ENCODE measurements around the gene TMEM164.
A peak's percentile ranks its signal among the peaks of the same experiment; 100 is the strongest.

The TMEM164 gene

GRCh38 chrX:110103344-110103743 lies 100.4 kb downstream of the TMEM164 start:
- Mint-ChIP-seq H3K4me3 (no peak overlapping the region), H3K36me3 (ENCODE audit: low read depth) (no peaks in the 10 kb centered on the region), H3K4me1 (peaks cover 2% of the 10 kb centered on the region), H3K27ac (no peak overlapping the region), H3K27me3 (no peaks in the 10 kb centered on the region), H3K9me3 (no peaks in the 10 kb centered on the region)
- DNase-seq (no peak), ATAC-seq (no peak)

DNA sequence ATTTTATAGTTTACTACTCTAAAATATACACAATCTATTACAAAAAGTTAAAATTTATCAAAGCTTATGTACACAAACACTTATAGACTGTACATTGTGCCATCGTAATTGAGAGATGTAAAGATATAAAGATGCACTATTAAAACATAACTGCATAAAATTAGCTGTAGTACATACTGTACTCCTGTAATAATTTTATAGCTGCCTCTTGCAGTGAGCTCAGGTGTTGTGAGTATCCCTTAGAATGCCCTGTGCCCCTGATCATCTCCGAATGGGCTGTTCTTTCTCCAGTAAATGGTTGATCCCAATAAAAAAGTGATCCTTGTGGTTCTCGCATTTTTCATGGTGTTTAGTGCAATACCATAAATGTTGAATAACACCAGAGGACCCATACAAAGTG lies 101.2 kb downstream of the TMEM164 start:
- H3K4me3 Mint-ChIP-seq: no peak overlapping the region
- no peak for DNase-seq
- H3K27me3 Mint-ChIP-seq: no peaks in the 10 kb centered on the region
- H3K27ac Mint-ChIP-seq: no peak overlapping the region
- no peak for ATAC-seq
- peaks cover 2% of the 10 kb centered on the region for H3K4me1 Mint-ChIP-seq
- no peaks in the 10 kb centered on the region for H3K36me3 Mint-ChIP-seq (ENCODE audit: low read depth)
- H3K9me3 Mint-ChIP-seq: no peaks in the 10 kb centered on the region

DNA sequence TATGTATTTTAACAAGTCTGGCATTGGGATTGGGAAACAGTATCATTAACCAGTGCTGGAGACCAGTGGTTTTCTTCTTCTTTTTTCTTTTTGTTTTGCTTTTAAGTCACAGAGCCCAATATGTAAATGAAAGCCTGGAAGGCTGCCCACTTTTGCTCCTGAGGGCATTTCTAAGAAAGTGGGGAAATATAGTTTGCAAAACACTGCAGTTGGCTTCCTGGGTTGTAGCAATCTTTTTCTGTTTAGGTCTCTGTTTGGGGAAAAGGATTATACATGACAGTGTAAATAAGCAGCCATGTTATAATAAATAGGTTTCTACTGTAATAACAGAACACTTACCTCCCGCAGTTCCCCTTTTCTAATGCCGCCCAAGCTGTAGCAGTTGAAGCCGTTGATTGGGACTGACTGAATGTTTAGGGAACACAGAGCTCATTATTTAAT lies 105.5 kb downstream of the TMEM164 start:
- Mint-ChIP-seq H3K9me3 (no peaks in the 10 kb centered on the region), H3K27me3 (no peaks in the 10 kb centered on the region), H3K36me3 (ENCODE audit: low read depth) (no peaks in the 10 kb centered on the region), H3K27ac (no peak overlapping the region), H3K4me1 (no peaks in the 10 kb centered on the region), H3K4me3 (no peak overlapping the region)
- ATAC-seq (no peak), DNase-seq (no peak)

GRCh38 chrX:110114260-110114776 lies 111.4 kb downstream of the TMEM164 start:
- Mint-ChIP-seq H3K36me3 (ENCODE audit: low read depth) (peaks cover 6% of the 10 kb centered on the region), H3K27me3 (no peaks in the 10 kb centered on the region), H3K4me3 (no peak overlapping the region), H3K27ac (no peak overlapping the region), H3K9me3 (no peaks in the 10 kb centered on the region), H3K4me1 (no peaks in the 10 kb centered on the region)
- no peak for ATAC-seq
- DNase-seq: no peak

GRCh38 chrX:110116066-110116980 lies 113.4 kb downstream of the TMEM164 start:
- H3K27ac Mint-ChIP-seq: no peak overlapping the region
- H3K36me3 Mint-ChIP-seq (ENCODE audit: low read depth): peaks cover 7% of the 10 kb centered on the region
- ATAC-seq (no peak), DNase-seq (no peak)
- no peak overlapping the region for H3K4me3 Mint-ChIP-seq
- no peaks in the 10 kb centered on the region for H3K9me3 Mint-ChIP-seq
- H3K4me1 Mint-ChIP-seq: no peaks in the 10 kb centered on the region
- H3K27me3 Mint-ChIP-seq: no peaks in the 10 kb centered on the region

DNA sequence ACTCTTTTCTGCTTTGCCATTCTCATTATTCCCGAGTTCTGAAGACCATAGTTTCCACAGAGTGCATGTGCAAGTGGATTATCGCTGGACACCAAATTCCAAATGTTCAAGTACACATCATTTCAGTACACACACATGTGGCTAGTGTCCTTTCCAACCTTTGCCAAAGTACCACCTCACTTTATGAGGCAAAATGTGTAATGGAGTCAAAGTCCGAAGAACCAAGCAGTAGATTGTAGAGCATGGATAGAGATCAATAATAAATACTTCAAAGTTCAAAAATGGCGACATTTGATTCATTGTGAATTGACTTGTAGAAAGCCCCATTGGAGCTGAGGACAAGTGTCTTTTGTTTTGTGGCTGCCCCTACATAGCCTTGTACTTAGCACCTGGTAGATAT lies 115.6 kb downstream of the TMEM164 start:
- Mint-ChIP-seq H3K4me3 (no peak overlapping the region), H3K36me3 (ENCODE audit: low read depth) (peaks cover 7% of the 10 kb centered on the region), H3K27me3 (no peaks in the 10 kb centered on the region), H3K27ac (no peak overlapping the region), H3K9me3 (no peaks in the 10 kb centered on the region), H3K4me1 (no peaks in the 10 kb centered on the region)
- no peak for ATAC-seq
- no peak for DNase-seq

DNA sequence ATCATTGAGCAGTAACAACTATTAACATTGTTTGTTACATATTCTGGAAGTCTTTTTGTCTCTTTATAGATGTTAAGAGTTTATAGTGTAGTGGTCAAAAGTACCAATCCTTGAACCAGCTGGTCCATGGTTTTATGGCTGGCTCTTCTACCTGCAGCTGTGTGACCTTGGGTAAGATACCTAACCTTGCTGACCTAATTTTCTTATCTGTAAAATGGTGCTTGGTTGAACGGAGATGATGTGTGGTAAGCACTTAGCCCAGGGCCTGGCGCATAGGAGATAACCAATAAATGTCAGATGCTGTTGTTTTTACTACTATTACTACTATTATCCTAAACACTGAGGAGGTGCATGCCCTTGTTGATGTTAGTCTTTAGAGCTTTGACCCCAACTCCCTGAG lies 116.6 kb downstream of the TMEM164 start:
- no peak for ATAC-seq
- Mint-ChIP-seq H3K9me3 (no peaks in the 10 kb centered on the region), H3K36me3 (ENCODE audit: low read depth) (peaks cover 6% of the 10 kb centered on the region), H3K27me3 (no peaks in the 10 kb centered on the region), H3K4me1 (no peaks in the 10 kb centered on the region), H3K27ac (no peak overlapping the region), H3K4me3 (no peak overlapping the region)
- no peak for DNase-seq

GRCh38 chrX:110120025-110120424 lies 117.1 kb downstream of the TMEM164 start:
- Mint-ChIP-seq H3K36me3 (ENCODE audit: low read depth) (peaks cover 6% of the 10 kb centered on the region), H3K27ac (no peak overlapping the region), H3K4me1 (no peaks in the 10 kb centered on the region), H3K9me3 (no peaks in the 10 kb centered on the region), H3K4me3 (no peak overlapping the region), H3K27me3 (no peaks in the 10 kb centered on the region)
- ATAC-seq (no peak), DNase-seq (no peak)

GRCh38 chrX:110123331-110123782 lies 120.4 kb downstream of the TMEM164 start:
- Mint-ChIP-seq H3K27me3 (no peaks in the 10 kb centered on the region), H3K4me3 (no peak overlapping the region), H3K27ac (no peak overlapping the region), H3K4me1 (no peaks in the 10 kb centered on the region), H3K9me3 (no peaks in the 10 kb centered on the region), H3K36me3 (ENCODE audit: low read depth) (peaks cover 6% of the 10 kb centered on the region)
- DNase-seq: no peak
- ATAC-seq: no peak

DNA sequence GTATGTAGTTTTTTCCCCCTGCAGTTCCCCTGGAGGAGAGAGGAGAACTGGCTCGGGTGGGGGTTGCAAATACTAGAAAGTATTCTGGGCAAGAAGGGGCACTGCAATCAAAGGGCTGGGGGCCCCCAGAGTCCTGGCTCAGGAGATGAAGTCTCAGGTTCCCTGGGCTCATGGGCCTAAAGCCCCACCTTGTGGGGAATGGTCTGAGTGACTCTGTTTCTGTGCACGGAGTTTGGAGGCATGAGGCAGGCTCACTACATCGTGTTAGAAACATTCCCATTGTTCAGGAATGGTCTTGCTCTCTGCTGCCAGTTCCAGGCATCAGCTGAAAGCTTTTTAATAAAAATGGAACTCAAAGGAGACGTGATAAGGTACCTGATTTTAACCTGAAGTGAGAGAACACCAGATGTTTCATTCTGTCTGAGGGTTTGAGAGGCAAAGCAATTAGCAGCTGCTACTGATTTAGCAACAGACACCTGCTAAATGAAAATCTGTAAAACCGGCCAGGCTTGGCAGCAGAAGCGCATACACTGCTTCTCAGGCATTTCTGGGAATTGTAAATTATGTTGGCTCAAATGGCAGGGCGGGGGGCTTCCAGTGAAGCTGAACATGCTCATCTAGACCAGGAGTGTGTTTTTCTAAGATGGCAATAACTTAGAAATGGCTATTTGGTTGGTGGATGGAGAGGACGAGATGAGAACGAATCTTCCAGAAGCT lies 122.7 kb downstream of the TMEM164 start:
- no peak overlapping the region for H3K4me3 Mint-ChIP-seq
- H3K27me3 Mint-ChIP-seq: no peaks in the 10 kb centered on the region
- ATAC-seq: no peak
- no peaks in the 10 kb centered on the region for H3K4me1 Mint-ChIP-seq
- H3K9me3 Mint-ChIP-seq: no peaks in the 10 kb centered on the region
- H3K27ac Mint-ChIP-seq: no peak overlapping the region
- no peaks in the 10 kb centered on the region for H3K36me3 Mint-ChIP-seq (ENCODE audit: low read depth)
- no peak for DNase-seq

DNA sequence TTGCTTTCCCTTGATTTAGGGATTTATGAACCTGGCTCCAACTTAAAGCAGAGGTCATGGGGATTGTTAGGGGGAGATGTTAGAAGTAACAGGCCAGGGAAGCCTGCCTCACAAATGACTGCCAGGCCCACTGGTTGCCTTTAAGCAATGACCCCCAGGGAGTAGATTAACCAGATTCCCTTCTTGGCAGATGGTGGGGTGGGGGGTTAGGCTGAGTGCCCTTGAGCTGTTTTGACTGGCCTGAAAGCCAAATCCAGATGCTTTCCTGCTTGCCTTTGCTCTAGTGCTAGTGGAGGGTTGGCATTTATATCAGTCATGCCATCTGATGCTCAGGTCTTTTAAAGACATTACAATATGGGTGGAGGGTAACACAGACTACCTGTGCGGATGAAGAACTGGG lies 128.1 kb downstream of the TMEM164 start:
- peaks cover 6% of the 10 kb centered on the region for H3K36me3 Mint-ChIP-seq (ENCODE audit: low read depth)
- no peaks in the 10 kb centered on the region for H3K9me3 Mint-ChIP-seq
- no peak overlapping the region for H3K27ac Mint-ChIP-seq
- peaks cover 17% of the 10 kb centered on the region for H3K4me1 Mint-ChIP-seq
- DNase-seq (no peak), ATAC-seq (no peak)
- H3K27me3 Mint-ChIP-seq: no peaks in the 10 kb centered on the region
- H3K4me3 Mint-ChIP-seq: no peak overlapping the region

DNA sequence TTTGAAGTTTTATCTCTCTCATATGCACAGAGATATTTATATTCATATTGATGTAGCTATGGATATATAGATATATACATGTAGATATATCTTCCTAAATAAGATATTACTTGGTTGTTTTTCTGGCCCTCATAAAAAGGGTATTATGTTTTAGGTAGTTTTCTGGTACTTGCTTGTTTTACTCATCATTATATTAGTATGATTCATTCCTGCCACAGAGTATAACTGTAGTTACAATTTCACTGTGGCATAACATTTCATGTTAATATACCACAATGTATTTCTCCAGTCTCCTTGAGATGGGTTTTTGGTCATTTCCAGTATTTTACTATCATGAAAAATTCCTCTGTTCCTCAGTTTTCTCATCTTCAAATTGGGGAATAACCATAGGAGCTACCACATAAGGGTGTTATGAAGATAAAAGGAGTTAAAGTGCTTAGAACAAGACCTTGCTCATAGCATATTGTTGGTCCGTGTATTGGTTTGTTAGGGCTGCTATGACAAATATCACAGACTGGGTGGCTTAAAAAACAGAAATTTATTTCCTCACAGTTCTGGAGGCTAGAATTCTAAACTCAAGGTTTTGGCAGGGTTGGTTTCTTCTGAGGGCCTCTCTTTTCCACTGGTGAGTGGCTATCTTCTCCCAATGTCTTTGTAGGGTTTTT lies 129.7 kb downstream of the TMEM164 start:
- DNase-seq (no peak), ATAC-seq (peak; percentile 65)
- H3K27ac Mint-ChIP-seq: peak overlapping the region; percentile 27
- no peak overlapping the region for H3K4me3 Mint-ChIP-seq
- peaks cover 6% of the 10 kb centered on the region for H3K36me3 Mint-ChIP-seq (ENCODE audit: low read depth)
- no peaks in the 10 kb centered on the region for H3K27me3 Mint-ChIP-seq
- H3K4me1 Mint-ChIP-seq: peaks cover 17% of the 10 kb centered on the region
- no peaks in the 10 kb centered on the region for H3K9me3 Mint-ChIP-seq

DNA sequence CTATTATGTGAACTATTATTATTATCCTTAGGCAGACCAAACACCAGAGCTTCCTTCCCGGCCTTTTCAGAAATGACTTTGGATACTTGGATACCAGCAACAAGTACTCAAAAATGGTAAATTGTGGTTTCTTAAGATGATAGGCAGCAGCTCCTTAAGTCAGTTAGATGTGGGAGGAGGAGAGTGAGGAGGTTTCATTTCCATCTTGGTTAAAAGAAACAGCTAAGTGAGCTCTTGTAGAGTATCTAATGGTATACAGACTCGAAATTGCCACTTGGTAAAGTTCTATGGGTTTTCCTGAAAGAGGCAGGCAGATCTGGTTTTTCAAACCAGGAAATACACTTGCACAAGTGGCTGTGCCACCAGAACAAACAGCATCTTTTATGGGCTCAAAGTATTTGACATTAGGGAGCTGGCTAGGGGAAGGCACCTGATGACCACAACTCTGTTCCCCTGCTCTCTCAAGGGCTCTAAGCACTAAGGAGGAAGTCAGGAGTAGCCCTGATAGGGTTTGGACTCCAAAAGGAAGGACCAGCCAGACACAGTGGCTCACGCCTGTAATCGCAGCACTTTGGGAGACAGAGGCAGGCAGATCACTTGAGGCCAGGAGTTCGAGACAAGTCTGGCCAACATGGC lies 130.9 kb downstream of the TMEM164 start:
- Mint-ChIP-seq H3K27ac (peak overlapping the region; percentile 27), H3K4me1 (peaks cover 17% of the 10 kb centered on the region), H3K4me3 (no peak overlapping the region), H3K9me3 (no peaks in the 10 kb centered on the region), H3K27me3 (no peaks in the 10 kb centered on the region), H3K36me3 (ENCODE audit: low read depth) (peaks cover 6% of the 10 kb centered on the region)
- ATAC-seq (peak; percentile 52), DNase-seq (no peak)

DNA sequence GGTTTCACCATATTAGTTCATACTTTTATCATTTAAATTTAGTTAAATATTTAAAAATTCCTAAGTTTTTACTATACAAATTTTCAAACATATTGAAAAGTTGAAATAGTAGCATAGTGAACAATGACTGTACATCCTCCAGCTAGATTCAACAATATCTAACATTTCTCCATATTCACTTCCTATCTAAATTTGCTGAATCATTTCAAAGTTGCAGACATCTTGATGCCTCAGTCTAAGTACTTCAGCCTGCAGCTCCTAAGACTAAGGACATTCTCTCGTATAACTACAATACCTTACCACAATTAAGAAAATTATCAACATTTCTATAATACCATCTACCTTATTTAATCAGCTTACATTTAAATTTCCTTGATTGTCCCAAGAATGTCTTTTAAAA lies 132.7 kb downstream of the TMEM164 start:
- ATAC-seq (no peak), DNase-seq (no peak)
- peaks cover 17% of the 10 kb centered on the region for H3K4me1 Mint-ChIP-seq
- peaks cover 6% of the 10 kb centered on the region for H3K36me3 Mint-ChIP-seq (ENCODE audit: low read depth)
- H3K27ac Mint-ChIP-seq: no peak overlapping the region
- H3K4me3 Mint-ChIP-seq: no peak overlapping the region
- H3K27me3 Mint-ChIP-seq: no peaks in the 10 kb centered on the region
- H3K9me3 Mint-ChIP-seq: no peaks in the 10 kb centered on the region

All from activated naive CD8-positive, alpha-beta T cell treated with anti-CD3 and anti-CD28 coated beads, Interleukin-2, amount 50 U/mL, for 24 hours (primary cell).